Measurements from ENCODE around the gene CD82. TPM values are rescaled to one million over a fixed set of nuclear protein-coding genes. Genes with fewer than 3 reads are reported as not detected.

Gene CD82
- polyA plus RNA-seq, 1 of the 3 experiments (the other 2 are of a cell fraction) = 39.2 TPM

GRCh38 chr11:44615913-44616791 lies 50.7 kb downstream of the CD82 start:
- Histone ChIP-seq H3K9ac (no peak overlapping the region), H3K79me2 (ENCODE audit: insufficient read depth) (no peaks in the 10 kb centered on the region), H3K9me2 (no peaks in the 10 kb centered on the region), H2AFZ (ENCODE audit: low read depth) (no peak overlapping the region), H3K4me2 (no peak overlapping the region), H3K4me3 (ENCODE audit: low read depth in 2 of 2, low read length in 1 of 2) (no peak overlapping the region), H3K27ac (ENCODE audit: low read depth in 2 of 2, low read length in 1 of 2) (no peak overlapping the region), H4K20me1 (ENCODE audit: insufficient read depth) (no peaks in the 10 kb centered on the region), H3K9me3 (no peaks in the 10 kb centered on the region), H3F3A (replicated peaks; ENCODE audit: insufficient read depth) (no peaks in the 10 kb centered on the region), H3K36me3 (replicated peaks in 1 of 2; ENCODE audit: control insufficient read depth in 1 of 2, insufficient read depth in 2 of 2, low read length in 1 of 2) (no peaks in the 10 kb centered on the region), H3K27me3 (ENCODE audit: insufficient read depth) (no peaks in the 10 kb centered on the region), H3K4me1 (ENCODE audit: control insufficient read depth in 1 of 2, insufficient read depth in 2 of 2, low read depth in 1 of 2, low read length in 1 of 2) (peaks cover 0 to 6% of the 10 kb centered on the region in 2 experiments; a peak in 1 of 4 replicates)
- no peak for TF ChIP-seq TCF12 (IDR thresholded peaks at IDR 0.05)
- no peak for TF ChIP-seq FOXJ3 (CRISPR knock-in tag; IDR thresholded peaks at IDR 0.05)
- no peak for TF ChIP-seq JUND (IDR thresholded peaks at IDR 0.05)
- no peak for TF ChIP-seq RXRA (IDR thresholded peaks at IDR 0.05; ENCODE audit: borderline replicate concordance, low read depth)
- TF ChIP-seq REST (IDR thresholded peaks at IDR 0.05; ENCODE audit: low read depth, low read length) = no peak
- TF ChIP-seq IRF3 (IDR thresholded peaks at IDR 0.05; ENCODE audit: low read depth, low read length) = no peak
- TF ChIP-seq GABPA (IDR thresholded peaks at IDR 0.05; ENCODE audit: low read depth) = no peak
- TF ChIP-seq RAD21 (IDR thresholded peaks at IDR 0.05; ENCODE audit: low read length) = no peak
- TF ChIP-seq YY1 (IDR thresholded peaks at IDR 0.05; ENCODE audit: low read depth) = no peak
- TF ChIP-seq ELF1 (IDR thresholded peaks at IDR 0.05) = no peak
- TF ChIP-seq NFIC (IDR thresholded peaks at IDR 0.05; ENCODE audit: borderline replicate concordance) = no peak
- no peak for TF ChIP-seq FOSL2 (IDR thresholded peaks at IDR 0.05; ENCODE audit: borderline replicate concordance, low read depth)
- TF ChIP-seq SMC3 (IDR thresholded peaks at IDR 0.05; ENCODE audit: low read depth, low read length) = no peak
- TF ChIP-seq MXI1 (IDR thresholded peaks at IDR 0.05; ENCODE audit: low read depth, low read length) = no peak
- no peak for TF ChIP-seq NRF1 (IDR thresholded peaks at IDR 0.05; ENCODE audit: low read depth, low read length)
- no peak for TF ChIP-seq POLR2AphosphoS5 (IDR thresholded peaks at IDR 0.05; ENCODE audit: low read depth, low read length)
- TF ChIP-seq USF2 (IDR thresholded peaks at IDR 0.05; ENCODE audit: borderline replicate concordance, low read depth, low read length) = no peak
- no peak for TF ChIP-seq PBX3 (IDR thresholded peaks at IDR 0.05)
- TF ChIP-seq SIN3A (IDR thresholded peaks at IDR 0.05; ENCODE audit: borderline replicate concordance, low read depth, low read length) = no peak
- TF ChIP-seq USF1 (IDR thresholded peaks at IDR 0.05; ENCODE audit: borderline replicate concordance, low read depth) = no peak
- CTCF ChIA-PET = interaction anchor here (0.5 to 16.6 kb wide), 70 partner anchors 10 to 736 kb away, joined by 3 to 610 read pairs (median 4); partner anchors contain the start of genes CD82 and TP53I11
- no peak for DNase-seq
- POLR2A ChIA-PET = interaction anchor here (0.9 kb wide), 1 partner anchor 59 kb away, joined by 3 read pairs; no protein-coding TSS in a partner anchor
- WGBS (ENCODE audit: low lambda C conversion rate) = 87% methylated on average over 12 of the region's 14 CpGs
